ENCODE data around the gene IFRD1. TPM values are rescaled to one million over a fixed set of nuclear protein-coding genes. Genes with fewer than 3 reads are reported as not detected.
"Not testable (repeated sequence)": the region's sequence is repeated elsewhere in the genome, so short reads cannot be mapped to it uniquely, and the experiment has no call there.

Gene IFRD1
- total RNA-seq, 1 donor from 2014 or later: 17.8 TPM

DNA sequence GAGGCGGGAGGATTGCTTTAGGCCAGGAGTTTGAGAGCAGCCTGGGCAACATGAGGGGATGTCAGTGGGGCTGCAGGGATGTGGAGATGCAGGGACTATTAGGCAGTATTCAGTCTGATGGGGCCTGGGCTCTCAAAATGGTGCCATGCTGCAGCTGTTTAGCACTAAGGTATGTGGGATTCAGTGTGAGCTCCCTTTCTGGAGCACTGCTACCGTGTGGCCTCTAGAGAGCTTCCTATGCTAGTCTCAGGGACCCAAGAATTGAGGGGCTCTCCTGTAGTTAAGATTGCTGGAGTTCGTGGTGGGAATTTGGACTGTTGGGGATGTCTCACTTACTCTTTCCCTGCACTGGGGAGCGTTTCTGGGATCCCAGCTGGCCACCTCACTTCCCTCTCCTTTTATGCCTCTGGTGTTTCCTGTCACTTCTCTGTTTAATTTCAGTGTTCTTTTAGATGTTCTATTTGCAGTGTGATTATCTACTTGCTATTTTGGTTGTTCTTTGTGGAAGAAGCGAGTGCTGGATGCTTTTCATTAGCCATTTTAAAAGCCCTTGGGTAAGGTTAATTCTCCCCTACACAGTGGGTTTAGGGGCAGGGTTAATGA lies 53.9 kb downstream of the IFRD1 start:
- intact Hi-C loops (cut with DNase I): no loop called here

DNA sequence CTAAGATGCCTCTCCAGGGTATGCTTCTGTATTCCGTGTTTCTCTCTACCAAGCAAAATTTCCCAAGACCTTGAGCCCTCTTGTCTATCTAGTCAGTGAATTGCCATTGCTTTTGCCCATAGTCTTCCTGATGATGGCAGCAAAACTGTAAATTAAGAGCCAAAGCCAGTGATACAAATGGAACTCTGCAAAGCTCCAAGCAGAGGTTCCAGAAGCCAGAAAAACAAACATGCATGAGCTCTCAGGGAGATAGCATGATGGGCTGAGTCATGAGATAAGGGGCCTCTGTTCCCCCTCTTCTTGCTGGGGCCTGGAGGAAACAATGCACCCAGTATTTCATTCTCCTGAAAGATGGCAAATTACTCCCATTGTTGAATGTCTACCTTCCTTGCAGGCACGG lies 55.2 kb downstream of the IFRD1 start:
- ATAC-seq: no peak
- intact Hi-C loops (cut with DNase I): no loop called here

More for the DNA sequence above, 53.9 kb downstream of the IFRD1 start:
- peak; percentile 58 for ATAC-seq
- no peak for DNase-seq (ENCODE audit: missing footprints)

DNA sequence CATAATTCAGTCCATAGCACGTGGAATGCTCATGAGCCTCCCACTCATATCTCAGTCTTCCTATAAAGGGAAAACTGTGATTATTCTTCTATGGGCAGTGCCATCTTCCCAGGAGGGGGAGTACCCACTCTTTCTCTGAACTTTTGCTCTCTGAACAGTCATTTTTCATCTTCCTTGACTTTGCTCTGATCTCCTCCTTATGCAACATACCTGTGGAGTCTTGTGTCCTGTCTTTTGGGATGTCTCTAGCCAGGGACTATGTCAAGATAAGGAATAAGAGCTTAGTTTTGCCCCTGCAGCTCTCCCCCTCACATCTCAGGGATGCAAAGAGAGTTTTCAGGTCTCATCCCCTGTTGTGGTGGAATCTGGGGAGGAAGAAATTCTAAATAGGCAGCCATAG lies 58.1 kb downstream of the IFRD1 start:
- ATAC-seq (no peak), DNase-seq (ENCODE audit: missing footprints) (no peak)
- intact Hi-C loops (cut with DNase I): no loop called here

More for the DNA sequence above, 55.2 kb downstream of the IFRD1 start:
- DNase-seq (ENCODE audit: missing footprints): no peak

DNA sequence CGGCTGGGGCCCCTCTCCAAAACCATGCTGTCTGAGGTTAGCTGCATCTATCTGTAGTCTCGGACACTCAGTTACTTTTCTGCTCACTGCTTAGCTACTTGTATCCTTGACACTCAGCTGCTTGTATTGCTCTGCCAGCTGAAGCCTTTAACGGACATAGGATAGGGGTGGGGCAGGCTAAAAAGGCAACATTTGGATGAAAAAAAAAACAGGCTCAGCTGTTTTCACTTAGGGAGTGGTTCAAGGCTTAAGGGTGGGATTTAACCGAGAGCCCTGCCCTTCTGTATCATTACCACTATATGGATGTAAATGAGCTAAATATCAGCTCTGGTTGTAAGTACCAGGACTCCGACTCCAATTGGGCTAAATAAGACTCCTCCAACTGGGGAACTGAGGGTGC lies 59.1 kb downstream of the IFRD1 start:
- ATAC-seq (no peak), DNase-seq (ENCODE audit: missing footprints) (no peak)
- intact Hi-C loops (cut with DNase I): no loop called here

DNA sequence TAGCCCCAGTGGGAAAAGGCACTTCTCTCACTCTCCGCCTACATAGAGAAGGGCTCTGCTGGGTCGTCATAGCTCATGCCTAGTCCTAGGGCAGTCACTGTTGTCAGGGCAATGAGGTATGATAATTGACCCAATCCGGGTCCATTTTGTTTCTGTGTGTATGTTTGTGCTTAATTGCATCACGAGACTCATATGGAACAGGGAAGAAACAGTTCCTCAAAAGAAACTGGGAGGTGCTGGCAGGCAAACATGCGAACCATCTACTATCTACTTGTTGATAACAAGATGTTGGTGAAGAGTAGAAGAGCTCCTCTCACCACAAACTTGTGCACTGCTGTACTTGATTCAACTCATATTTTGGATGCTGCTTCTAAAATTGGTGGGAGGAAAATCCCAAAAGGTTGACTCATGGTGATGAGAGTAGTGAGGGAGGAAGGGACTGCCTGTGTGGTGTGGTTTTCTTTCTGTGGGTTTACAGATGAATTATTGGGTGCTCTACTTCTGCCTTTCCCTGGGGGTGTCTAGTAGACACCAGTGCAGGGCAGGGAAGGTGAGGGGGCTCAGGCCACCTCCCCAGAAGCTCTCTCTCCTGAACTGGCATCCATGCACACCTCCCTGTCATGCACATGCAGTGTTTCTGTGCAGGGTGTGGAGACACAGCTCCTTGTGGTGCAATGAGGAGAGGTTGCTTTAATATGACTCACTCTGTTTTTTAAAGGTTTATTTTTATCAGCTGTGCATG lies 59.9 kb downstream of the IFRD1 start:
- intact Hi-C loops (cut with DNase I): no loop called here
- ATAC-seq: no peak
- no peak for DNase-seq (ENCODE audit: missing footprints)

DNA sequence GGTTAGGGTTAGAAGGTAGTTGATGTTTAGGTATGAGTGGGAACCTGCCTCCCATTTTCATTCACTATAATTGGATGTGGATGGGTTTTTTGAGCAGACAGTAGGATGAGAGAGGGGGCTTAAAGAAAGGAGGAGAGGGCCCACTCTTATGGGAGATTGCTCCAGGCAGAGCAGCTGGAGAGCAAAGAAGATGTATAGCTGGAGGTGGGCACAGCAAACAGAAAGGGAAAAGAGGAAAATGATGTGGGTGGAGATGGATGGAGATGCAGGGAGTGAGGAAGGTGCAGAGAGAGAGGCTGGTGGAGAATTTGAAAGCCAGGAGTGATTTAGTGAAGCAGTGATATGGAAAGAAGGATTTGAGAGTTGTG lies 60.5 kb downstream of the IFRD1 start:
- ATAC-seq (no peak), DNase-seq (ENCODE audit: missing footprints) (no peak)
- intact Hi-C loops (cut with DNase I): no loop called here

DNA sequence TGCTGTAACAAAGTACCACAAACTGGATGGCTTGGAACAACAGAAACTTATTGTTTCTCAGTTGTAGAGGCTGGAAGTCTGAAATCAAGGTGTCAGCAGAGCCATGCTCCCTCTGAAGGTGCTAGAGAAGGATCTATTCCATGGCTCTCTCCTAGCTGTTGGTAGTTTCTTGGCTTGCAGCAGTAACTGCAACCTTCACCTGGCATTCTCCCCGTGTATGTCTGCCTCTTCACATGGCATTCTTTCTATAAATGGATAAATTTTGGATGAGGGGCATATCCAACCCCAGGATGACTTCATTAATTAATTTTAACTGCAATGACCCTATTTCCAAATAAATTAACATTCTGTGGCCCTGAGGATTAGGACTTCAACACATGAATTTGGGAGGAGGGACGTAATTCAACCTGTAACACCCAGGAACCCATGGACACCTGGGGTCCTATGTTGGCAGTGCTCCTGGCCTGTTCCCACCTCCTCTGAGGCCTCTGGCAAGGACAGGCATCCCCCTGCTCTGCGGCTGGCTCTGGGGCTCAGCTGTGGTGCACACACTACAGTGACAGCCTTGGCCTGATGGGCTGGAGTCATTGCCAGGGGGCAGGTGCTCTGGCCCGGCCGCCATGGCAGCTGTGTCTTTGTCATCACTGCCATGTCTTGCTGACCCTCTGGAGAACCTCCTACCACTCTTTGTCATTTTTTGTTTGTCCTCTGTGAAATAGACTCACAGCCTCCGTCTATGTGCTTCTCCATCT lies 61.4 kb downstream of the IFRD1 start:
- DNase-seq (ENCODE audit: missing footprints) (no peak), ATAC-seq (no peak)
- intact Hi-C loops (cut with DNase I): no loop called here

DNA sequence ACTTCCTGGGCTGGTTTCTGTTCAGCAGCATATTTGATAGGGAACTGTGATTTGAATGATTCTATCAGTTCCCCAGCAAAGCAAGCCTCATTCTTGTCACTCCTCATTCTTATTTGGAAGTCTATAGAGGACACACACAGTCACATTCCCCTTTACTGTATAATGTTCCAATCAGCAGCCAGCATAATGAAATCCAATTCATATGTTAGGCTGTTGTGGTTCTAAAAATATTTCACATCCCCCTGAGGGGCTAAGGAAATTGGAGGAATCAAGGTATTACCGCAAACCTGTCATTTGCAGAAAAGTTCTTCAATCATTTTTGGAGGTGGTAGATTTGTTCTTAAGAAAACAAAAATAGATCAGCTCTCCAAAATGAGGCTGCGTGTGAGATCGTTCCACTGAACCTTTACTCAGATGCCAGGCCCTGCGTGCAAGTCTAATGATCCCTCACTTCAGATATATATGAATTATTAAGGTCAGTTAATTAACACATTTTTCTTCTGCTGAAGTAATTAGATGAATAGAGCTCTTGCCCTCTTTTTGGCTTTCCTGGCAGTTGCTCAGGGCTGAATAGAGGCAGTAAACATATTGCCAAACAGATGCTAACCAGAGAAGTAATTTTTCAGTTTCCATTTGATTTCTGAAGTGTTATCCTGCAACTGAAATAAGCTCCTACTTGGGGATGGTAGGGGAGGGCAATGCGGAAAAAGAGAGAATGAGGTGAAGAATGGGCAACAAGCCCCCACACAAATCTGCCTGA lies 62.4 kb downstream of the IFRD1 start:
- intact Hi-C loops (cut with DNase I): no loop called here
- DNase-seq (ENCODE audit: missing footprints) (no peak), ATAC-seq (no peak)

DNA sequence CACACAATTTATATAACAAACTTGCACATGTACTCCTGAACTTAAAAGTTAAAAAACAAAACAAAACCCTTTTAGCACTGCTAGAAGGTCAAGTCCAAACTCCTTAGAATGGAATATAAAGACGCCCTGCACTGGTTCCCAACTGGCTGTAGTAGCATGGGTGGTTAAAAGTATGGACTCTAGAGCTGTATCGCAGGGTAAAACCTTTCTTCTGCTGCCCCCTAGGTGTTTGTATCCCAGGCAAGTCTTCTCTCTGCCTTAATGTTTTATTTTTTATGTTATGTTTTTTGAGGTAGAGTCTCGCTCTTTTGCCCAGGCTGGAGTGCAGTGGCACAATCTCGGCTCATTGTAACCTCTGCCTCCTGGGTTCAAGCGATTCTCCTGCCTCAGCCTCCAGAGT lies 65.7 kb downstream of the IFRD1 start:
- intact Hi-C loops (cut with DNase I): no loop called here
- ATAC-seq: no peak
- no peak for DNase-seq (ENCODE audit: missing footprints)

DNA sequence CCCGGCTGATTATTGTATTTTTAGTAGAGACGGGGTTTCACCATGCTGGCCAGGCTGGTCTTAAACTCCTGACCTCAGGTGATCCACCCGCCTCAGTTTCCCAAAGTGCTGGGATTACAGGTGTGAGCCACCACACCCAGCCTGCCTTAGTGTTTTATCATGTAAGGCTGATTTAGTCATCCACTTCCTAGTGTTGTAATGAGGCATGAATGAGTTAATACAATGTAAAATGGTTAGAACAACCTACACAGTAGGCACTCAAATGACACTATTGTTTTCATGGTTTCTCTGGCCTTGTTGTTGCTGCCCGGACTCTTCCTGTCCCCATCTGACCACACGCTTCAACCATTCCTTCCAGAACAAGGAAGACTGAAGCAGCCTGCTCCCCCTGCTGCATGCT lies 66.2 kb downstream of the IFRD1 start:
- DNase-seq (ENCODE audit: missing footprints); ATAC-seq; intact Hi-C loops (cut with DNase I): not testable (repeated sequence)

DNA sequence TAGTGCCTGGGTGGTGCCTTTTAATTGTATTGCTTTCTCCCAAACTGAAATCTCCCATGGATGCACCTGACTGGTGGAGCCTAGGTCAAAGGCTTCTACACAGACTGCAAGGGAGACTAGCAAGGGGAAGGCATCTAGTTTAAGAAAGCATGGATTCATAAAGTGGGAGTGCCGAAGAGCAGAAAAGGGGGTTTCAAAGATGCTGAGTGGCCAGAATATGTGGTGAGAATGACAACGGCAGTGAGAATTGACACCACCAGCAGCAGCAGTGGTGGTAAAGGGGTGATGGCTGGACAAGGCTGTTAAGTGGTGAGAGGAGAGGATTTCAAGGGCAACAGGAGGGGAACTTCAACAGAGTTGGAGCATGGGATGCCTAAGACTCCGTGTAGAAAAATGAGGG lies 67.2 kb downstream of the IFRD1 start:
- ATAC-seq (no peak), DNase-seq (ENCODE audit: missing footprints) (no peak)
- intact Hi-C loops (cut with DNase I): no loop called here

DNA sequence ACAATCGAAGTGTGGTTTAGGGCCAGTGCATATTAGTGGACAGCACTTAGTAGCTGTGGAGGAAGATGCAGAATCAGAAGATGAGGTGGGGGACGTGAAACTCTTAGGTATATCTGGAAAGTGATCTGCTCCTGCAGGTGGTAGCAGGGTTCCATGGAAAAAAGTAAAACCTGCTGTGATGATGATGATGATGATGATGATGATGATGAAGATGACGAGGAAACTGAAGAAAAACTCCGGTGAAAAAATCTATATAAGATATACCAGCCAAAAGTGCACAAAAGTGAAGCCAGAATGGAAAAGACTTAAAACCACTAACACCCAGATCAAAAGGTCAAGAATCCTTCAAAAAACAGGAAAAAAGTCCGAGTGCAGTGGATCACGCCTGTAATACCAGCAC lies 70.5 kb downstream of the IFRD1 start:
- DNase-seq (ENCODE audit: missing footprints) (no peak), ATAC-seq (no peak)
- intact Hi-C loops (cut with DNase I): no loop called here

DNA sequence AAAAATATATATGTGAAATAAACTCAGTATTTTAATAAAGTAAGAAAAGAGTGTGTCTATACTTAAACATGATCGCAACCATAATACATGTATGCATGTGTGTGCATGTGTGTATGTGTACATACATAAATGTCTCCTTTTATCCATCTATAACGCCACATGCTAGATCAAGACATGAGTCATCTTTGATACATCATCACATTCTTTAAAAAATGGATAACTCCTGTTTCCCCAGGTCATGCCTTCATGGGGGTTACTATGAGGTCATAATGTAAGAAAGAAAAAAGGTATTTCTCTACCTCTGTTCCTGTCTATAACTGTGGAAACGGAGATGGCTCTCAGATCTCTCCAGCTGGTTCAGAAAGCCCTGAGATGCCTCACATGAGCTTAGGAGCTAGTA lies 71.7 kb downstream of the IFRD1 start:
- DNase-seq (ENCODE audit: missing footprints): no peak
- ATAC-seq: no peak
- intact Hi-C loops (cut with DNase I): no loop called here

DNA sequence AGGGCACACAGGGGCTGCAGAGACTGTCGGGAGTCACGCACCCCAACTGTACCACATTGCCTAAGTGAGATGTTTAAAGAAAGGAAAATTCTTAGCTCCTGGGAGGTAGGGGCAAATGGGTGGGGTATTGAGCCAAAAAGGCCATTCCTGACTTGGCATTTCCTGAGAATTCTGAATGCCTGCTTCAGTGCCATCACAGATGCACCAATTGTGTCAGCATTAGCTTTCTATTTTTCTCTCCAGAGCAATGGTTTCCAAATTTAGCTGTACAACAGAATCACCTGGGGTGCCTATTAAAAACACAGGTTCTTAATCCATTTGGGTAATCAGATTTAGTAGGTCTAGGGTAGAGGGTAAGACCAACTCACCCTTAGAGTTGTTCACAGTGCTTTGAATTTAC lies 73.6 kb downstream of the IFRD1 start:
- no peak for DNase-seq (ENCODE audit: missing footprints)
- intact Hi-C loops (cut with DNase I): no loop called here
- ATAC-seq: no peak

Other genes with a start within 250 kb of the IFRD1 start
- 16.8 TPM for gene DOCK4, start 244.1 kb upstream of the IFRD1 start, total RNA-seq
- 15.7 TPM for gene ZNF277, start 243.8 kb upstream of the IFRD1 start, total RNA-seq
- gene LSMEM1, start 30.5 kb downstream of the IFRD1 start, total RNA-seq: 1.9 TPM